ENCODE data around the gene ANGPTL1. TPM values are rescaled to one million over a fixed set of nuclear protein-coding genes. Genes with fewer than 3 reads are reported as not detected.
A peak's percentile ranks its signal among the peaks of the same experiment; 100 is the strongest.

Gene ANGPTL1
- total and polyA plus RNA-seq, 2 experiments from 2014 or later: 0.58 TPM; not detected in 1

GRCh38 chr1:178886551-178886950 lies 15.7 kb upstream of the ANGPTL1 start:
- no peaks in the 10 kb centered on the region for H3K79me2 ChIP-seq (replicated peaks; ENCODE audit: insufficient read depth)
- no peaks in the 10 kb centered on the region; the same call in 1 of the 2 replicates for H3K36me3 ChIP-seq (ENCODE audit: insufficient read depth)
- no peak overlapping the region for H3K4me2 ChIP-seq
- H3K27ac ChIP-seq (ENCODE audit: low read depth): no peak overlapping the region
- H3F3A ChIP-seq (replicated peaks; ENCODE audit: low read depth): no peaks in the 10 kb centered on the region
- DNase-seq (ENCODE audit: low spot score) (no peak), ATAC-seq (no peak)
- H3K9me2 ChIP-seq (ENCODE audit: insufficient read depth): no peaks in the 10 kb centered on the region
- no peak overlapping the region for H3K4me3 Mint-ChIP-seq
- H3K4me1 Mint-ChIP-seq: no peaks in the 10 kb centered on the region
- H3K4me3 ChIP-seq: no peak overlapping the region
- H3K27me3 Mint-ChIP-seq (ENCODE audit: insufficient read depth, low read depth, poor library complexity): no peaks in the 10 kb centered on the region
- H3K9me3 Mint-ChIP-seq: no peaks in the 10 kb centered on the region
- H3K36me3 Mint-ChIP-seq (ENCODE audit: low read depth): peaks cover 6% of the 10 kb centered on the region; the same call in 2 of the 3 replicates
- no peaks in the 10 kb centered on the region for H3K27me3 ChIP-seq (ENCODE audit: insufficient read depth)
- TF ChIP-seq REST (IDR thresholded peaks at IDR 0.05; ENCODE audit: unreplicated experiment): no peak
- H2AFZ ChIP-seq: no peak overlapping the region
- H4K20me1 ChIP-seq (replicated peaks; ENCODE audit: insufficient read depth): no peaks in the 10 kb centered on the region
- H3K4me1 ChIP-seq (ENCODE audit: insufficient read depth): no peaks in the 10 kb centered on the region
- H3K27ac Mint-ChIP-seq: peak overlapping the region; percentile 12; the same call in 1 of the 2 replicates

GRCh38 chr1:178885869-178886268 lies 15.0 kb upstream of the ANGPTL1 start:
- Histone ChIP-seq H3K4me2 (no peak overlapping the region), H3K9me2 (ENCODE audit: insufficient read depth) (no peaks in the 10 kb centered on the region), H2AFZ (no peak overlapping the region), H4K20me1 (replicated peaks; ENCODE audit: insufficient read depth) (no peaks in the 10 kb centered on the region), H3K27me3 (ENCODE audit: insufficient read depth) (no peaks in the 10 kb centered on the region), H3K4me3 (no peak overlapping the region), H3K36me3 (ENCODE audit: insufficient read depth) (no peaks in the 10 kb centered on the region; the same call in 1 of the 2 replicates), H3K79me2 (replicated peaks; ENCODE audit: insufficient read depth) (no peaks in the 10 kb centered on the region), H3F3A (replicated peaks; ENCODE audit: low read depth) (no peaks in the 10 kb centered on the region), H3K4me1 (ENCODE audit: insufficient read depth) (no peaks in the 10 kb centered on the region), H3K27ac (ENCODE audit: low read depth) (no peak overlapping the region)
- no peak for TF ChIP-seq EZH2phosphoT487 (IDR thresholded peaks at IDR 0.05; ENCODE audit: unreplicated experiment)
- no peak for TF ChIP-seq JUNB (IDR thresholded peaks at IDR 0.05; ENCODE audit: unreplicated experiment)
- peak in 1 of 2 experiments; percentile 19; a peak in 1 of 4 replicates for TF ChIP-seq CTCF (conservative IDR thresholded peaks at IDR 0.05; ENCODE audit: low read depth in 2 of 2)
- Mint-ChIP-seq H3K27me3 (ENCODE audit: insufficient read depth, low read depth, poor library complexity) (no peaks in the 10 kb centered on the region), H3K9me3 (no peaks in the 10 kb centered on the region), H3K36me3 (ENCODE audit: low read depth) (peaks cover 6% of the 10 kb centered on the region; the same call in 2 of the 3 replicates), H3K4me1 (no peaks in the 10 kb centered on the region), H3K4me3 (no peak overlapping the region), H3K27ac (no peak overlapping the region)
- no peak for ATAC-seq
- no peak for DNase-seq (ENCODE audit: low spot score)

GRCh38 chr1:178881950-178882349 lies 11.1 kb upstream of the ANGPTL1 start:
- H3K4me3 Mint-ChIP-seq: no peak overlapping the region
- TF ChIP-seq POLR2AphosphoS5 (IDR thresholded peaks at IDR 0.05; ENCODE audit: low read depth): no peak
- TF ChIP-seq ETS1 (IDR thresholded peaks at IDR 0.05): no peak
- no peak for TF ChIP-seq CTCF (conservative IDR thresholded peaks at IDR 0.05; ENCODE audit: low read depth in 2 of 2)
- TF ChIP-seq REST (IDR thresholded peaks at IDR 0.05; ENCODE audit: unreplicated experiment): no peak

More at GRCh38 chr1:178881950-178882349, 11.1 kb upstream of the ANGPTL1 start:
- Mint-ChIP-seq H3K36me3 (ENCODE audit: low read depth) (peaks cover 6% of the 10 kb centered on the region; the same call in 2 of the 3 replicates), H3K27ac (no peak overlapping the region), H3K4me1 (no peaks in the 10 kb centered on the region), H3K9me3 (no peaks in the 10 kb centered on the region), H3K27me3 (ENCODE audit: insufficient read depth, low read depth, poor library complexity) (no peaks in the 10 kb centered on the region)
- no peak for DNase-seq (ENCODE audit: low spot score)
- Histone ChIP-seq H3K4me1 (ENCODE audit: insufficient read depth) (no peaks in the 10 kb centered on the region), H3K4me2 (no peak overlapping the region), H4K20me1 (replicated peaks; ENCODE audit: insufficient read depth) (no peaks in the 10 kb centered on the region), H3F3A (replicated peaks; ENCODE audit: low read depth) (no peaks in the 10 kb centered on the region), H3K79me2 (replicated peaks; ENCODE audit: insufficient read depth) (no peaks in the 10 kb centered on the region), H3K4me3 (no peak overlapping the region), H3K36me3 (ENCODE audit: insufficient read depth) (no peaks in the 10 kb centered on the region; the same call in 1 of the 2 replicates), H3K27me3 (ENCODE audit: insufficient read depth) (no peaks in the 10 kb centered on the region), H3K27ac (ENCODE audit: low read depth) (no peak overlapping the region), H3K9me2 (ENCODE audit: insufficient read depth) (no peaks in the 10 kb centered on the region), H2AFZ (no peak overlapping the region)
- ATAC-seq: no peak

Data from GM23338 (cell line).